Esophagus squamous epithelium (tissue), 4 donors: Measurements from ENCODE around the gene BDNF.

Source experiments
- CTCF ChIP-seq, 6 experiments: fragments of 450-650 bp in 4 of 6; fragments of 200-600 bp in 2 of 6; sonication (generic) in 2 of 6; IDR thresholded peaks; one replicate each; pipeline ENCODE4 v1.5.1; 2016 to 2019; ENCODE audit warnings: antibody characterized with exemption in 6 of 6, mild to moderate bottlenecking in 4 of 6, moderate library complexity in 4 of 6
- POLR2A ChIP-seq, 4 donors: fragments of 450-650 bp; IDR thresholded peaks; one replicate each; pipeline ENCODE4 v1.6.1; 2017; ENCODE audit warnings: antibody characterized with exemption in 4 of 4, mild to moderate bottlenecking in 4 of 4, moderate library complexity in 3 of 4

DNA sequence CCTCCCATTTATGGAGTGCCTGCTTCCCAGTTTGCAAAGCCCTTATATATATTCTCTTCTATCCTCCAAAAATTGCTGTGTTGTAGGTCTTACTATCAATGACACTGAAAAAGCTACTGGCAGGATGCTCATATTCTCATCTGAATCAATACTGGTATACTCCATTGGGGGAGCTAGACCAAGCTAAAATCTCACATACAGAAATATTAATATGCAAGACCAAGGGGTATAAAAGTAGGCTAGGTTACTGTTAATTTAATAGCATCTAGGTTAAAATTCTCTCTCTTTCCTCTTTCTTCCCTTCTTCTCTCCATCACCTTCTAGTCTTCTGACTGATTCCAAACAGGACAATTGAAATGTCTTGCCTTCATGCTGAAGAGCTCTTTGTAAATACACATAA lies 17.1 kb upstream of the BDNF start:
- no peak for TF ChIP-seq CTCF (IDR thresholded peaks at IDR 0.05)
- no peak for TF ChIP-seq POLR2A (IDR thresholded peaks at IDR 0.05)
